HG03108 (cell line): ENCODE results near the gene CALY.
"Not testable (repeated sequence)": the region's sequence is repeated elsewhere in the genome, so short reads cannot be mapped to it uniquely, and the experiment has no call there.

ENCODE experiments used
- ATAC-seq: cut with Tn5 transposase; IDR thresholded peaks from one replicate; pipeline ENCODE4 v1.9.1; 2021; ENCODE audit warnings: moderate library complexity; ENCODE audit not compliant: unreplicated experiment

Gene CALY, protein sequence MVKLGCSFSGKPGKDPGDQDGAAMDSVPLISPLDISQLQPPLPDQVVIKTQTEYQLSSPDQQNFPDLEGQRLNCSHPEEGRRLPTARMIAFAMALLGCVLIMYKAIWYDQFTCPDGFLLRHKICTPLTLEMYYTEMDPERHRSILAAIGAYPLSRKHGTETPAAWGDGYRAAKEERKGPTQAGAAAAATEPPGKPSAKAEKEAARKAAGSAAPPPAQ

DNA sequence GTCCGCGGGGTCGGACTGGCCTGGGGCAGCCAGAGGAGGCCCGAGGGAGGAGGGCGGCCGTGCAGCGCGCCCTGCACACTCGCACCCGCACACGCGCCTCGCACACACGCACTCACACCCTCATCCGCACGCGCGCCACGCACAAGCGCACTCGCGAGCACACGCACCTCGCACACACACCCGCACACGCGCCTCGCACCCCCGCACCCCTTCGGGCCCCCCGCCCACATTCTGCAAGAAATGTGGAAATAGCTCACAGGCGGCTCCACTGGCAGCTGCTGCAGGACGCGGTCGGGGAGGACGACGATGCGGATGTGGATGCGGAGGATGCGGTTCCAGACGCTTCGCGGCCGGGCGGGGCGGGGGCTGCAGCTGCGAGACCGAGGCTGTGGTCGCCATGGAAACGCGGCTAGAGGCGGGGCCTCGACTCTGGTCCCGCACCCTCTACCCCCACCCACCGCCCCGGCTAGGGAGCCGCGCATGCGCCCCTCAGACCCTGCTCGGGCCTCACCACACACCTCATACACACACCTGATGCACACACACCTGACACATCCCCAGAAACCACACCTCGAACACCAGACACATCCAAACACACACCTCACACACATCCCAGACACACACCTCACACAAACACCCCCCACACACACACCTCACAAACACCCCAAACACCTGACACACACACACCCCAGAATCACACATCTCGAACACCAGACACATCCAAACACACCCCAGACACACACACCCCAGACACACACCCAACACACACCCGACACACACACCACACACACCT lies at the start of gene CALY:
Gene CALY, minus strand, starts transcription at position 320 of the 793 bp plus-strand sequence. CDS start 7,907 bp downstream, outside the sequence.
- ATAC-seq: no peak

DNA sequence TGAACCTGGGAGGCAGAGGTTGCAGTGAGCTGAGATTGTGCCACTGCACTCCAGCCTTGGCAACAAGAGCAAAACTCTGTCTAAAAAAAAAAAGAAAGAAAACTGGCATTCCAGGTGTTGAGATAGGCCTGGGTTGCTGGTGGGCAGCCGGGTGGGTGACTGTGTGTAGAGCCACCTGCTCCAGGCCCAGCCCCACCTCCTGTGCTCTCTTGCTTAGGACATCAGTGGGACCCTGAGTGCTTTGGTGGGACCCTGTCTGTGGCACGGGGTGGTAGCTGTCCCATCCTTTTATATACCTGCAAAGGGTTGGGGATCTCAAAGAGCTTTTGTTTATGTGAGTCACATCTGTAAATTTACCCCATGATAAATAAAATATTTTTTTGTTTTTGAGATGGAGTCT lies 48.5 kb upstream of the CALY start:
- no peak for ATAC-seq

DNA sequence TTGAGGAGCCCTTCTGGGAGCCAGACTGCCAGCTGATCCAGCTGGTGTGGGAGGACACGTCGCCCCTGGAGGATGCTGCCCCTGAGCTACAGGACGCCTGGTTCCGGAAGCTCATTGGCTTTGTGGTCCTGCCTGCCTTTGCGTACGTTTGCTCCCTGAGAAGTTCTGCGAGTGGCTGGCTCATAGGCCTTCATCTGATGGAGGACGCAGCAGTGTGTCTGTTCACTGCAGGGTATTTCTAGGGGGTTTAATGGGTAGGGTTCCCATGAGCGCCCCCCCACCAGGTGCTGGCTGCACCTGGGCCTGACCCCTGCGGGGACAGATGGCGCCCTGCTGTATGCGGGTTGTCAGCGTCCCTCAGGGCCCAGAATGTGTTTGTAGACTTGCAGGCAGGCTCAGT lies 47.4 kb upstream of the CALY start:
- ATAC-seq: no peak

DNA sequence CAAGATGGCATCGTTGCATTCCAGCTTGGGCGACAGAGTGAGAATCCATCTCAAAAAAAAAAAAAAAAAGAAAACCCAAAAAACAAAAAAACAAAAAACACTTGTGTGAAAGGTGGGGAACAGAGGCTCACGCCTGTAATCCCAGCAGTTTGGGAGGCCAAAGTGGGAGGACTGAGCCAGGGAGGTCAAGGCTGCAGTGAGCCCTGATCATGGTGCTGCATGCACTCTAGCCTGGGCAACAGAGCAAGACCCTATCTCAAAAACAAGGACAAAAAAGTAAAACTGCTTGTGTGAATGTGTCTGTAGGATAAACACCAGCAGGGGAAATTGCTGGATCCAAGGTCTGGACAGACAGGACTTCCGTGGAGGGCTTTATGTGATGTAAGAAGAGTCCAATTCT lies 46.9 kb upstream of the CALY start:
- no peak for ATAC-seq

DNA sequence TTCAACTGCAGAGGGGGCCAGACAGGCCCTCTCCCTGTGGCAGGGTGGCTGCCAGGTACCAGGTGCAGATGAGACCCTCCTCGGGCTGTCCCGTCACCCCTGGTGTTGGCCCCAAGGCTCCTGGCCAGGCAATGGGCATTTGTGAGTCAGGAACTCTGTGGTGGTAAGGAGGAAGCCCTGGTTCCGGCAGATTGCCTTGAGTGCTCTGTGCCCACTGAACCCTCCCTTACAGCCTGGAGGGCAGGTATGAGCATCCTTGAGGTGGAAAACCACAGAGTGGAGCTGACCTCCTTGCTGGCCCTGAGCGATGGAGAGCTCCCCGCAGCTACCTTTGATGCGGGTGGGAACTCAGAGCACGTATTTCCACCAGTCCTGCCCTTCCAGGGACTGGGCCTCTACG lies 44.3 kb upstream of the CALY start:
- ATAC-seq: no peak

DNA sequence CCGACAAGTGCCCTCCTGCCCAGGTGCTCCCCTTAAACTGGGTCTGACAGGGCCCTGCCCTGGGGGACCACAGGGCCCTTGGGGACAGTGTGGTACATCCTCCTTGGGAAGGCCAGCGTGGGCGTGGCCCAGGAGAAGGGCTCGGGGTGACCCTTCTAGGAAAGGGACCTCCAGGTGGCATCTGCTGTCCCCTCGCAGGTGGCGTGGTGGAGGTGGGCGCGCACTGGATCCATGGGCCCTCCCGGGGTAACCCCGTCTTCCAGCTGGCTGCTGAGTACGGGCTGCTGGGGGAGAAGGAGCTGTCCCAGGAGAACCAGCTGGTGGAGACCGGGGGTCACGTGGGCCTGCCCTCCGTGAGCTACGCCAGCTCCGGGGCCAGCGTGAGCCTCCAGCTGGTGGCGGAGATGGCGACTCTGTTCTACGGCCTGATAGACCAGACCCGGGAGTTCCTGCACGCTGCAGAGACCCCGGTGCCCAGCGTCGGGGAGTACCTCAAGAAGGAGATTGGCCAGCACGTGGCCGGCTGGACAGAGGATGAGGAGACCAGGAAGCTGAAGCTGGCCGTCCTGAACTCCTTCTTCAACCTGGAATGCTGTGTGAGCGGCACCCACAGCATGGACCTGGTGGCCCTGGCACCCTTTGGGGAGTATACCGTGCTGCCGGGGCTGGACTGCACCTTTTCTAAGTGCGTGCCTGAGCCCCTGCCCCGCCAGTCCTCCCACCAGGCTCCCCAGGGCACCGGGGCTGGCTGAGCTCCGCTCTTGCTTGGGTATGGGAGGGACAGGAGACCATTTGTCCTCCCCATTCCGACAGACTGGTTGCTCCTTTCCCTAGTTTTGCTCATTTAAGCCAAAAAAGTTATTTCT lies 43.3 kb upstream of the CALY start:
- ATAC-seq: no peak

DNA sequence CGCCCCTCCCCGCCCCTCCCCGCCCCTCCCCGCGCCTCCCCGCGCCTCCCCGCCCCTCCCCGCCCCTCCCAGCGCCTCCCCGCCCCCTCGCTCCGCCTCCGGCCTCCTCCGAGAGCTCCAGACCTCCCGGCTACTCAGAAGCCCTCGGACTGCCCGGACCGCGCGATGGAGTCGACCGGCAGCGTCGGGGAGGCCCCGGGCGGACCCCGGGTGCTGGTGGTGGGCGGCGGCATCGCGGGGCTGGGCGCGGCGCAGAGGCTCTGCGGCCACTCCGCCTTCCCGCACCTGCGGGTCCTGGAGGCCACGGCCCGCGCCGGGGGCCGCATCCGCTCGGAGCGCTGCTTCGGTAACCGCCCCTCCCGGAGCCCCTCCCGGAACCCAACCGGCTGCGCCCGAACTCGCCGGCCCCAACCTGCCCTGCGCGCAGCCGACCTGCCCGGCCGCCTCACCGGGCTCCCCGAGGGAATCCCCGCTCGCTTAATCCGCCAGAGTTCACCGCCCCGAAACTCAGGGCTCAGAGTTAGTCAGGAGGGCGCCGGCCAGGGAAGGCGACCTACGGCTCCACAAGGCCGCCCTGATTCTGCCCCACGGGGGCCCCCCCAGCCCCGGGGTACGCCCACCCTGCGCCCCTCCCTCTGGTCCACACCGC lies 42.6 kb upstream of the CALY start, which contains the start of gene PAOX:
Gene PAOX, plus strand, starts transcription at position 111 of the 649 bp plus-strand sequence. Its CDS starts 55 bp downstream, at position 166.
- peak; percentile 46 for ATAC-seq

DNA sequence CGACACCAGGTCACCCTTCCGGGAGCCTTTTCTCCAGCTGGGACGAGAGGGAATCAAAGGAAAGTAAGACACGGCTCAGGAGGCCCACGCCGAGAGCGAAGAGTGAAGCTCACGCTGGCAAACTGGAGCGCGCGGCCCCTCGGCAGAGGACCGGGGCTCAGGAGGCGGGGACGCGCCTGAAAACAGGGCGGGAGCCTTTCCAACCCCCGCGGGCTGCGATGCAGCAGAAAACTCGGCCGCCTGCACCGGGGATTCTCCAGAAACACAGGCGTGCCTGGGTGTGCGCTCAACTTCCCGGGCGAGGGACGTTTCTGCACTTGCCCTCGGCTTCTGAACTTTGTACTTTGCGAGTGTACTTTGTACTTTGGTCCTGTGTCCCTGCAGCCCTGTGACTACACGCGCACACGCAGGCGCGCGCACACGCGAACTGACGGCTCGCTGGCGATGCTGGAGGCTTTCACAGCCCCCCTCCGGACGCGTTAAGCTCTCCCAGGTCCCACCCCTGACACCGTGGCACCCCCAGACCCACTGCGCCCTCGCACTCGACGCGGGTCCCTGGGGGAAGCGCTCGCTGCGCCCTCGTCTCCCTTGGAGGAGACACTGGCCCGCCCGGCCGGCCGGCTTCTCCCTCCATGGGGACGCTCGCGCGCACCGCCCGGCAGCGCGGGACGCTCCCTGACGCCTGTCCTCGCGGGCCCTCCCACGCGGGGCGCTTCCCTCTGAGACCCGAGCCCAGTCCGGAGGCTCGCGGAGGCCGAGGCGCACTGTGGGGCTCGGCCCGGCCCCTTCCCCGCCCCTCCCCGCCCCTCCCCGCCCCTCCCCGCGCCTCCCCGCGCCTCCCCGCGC lies 41.8 kb upstream of the CALY start:
- peak; percentile 33 for ATAC-seq

DNA sequence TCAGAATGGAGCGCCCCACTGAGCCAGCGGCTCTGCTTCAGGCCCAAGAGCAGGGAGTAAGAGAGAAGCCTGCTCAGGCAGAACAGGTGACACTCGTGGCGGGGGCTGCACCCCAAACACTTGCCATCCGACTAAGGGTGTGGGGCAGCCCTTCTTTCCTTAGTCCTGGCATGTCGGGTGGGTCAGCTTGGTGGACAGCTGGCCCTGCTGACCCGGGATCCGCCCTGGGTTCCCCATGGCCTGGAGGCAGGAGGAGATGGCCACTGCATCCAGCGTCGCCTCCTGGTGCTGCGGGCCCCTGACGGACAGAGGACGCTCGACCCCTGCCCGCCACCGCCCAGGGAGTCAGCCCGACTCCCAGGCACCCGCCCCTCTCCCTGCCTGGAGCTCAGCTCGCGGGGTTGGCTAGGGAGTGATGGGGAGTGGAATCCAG lies 41.1 kb upstream of the CALY start:
- ATAC-seq: no peak

DNA sequence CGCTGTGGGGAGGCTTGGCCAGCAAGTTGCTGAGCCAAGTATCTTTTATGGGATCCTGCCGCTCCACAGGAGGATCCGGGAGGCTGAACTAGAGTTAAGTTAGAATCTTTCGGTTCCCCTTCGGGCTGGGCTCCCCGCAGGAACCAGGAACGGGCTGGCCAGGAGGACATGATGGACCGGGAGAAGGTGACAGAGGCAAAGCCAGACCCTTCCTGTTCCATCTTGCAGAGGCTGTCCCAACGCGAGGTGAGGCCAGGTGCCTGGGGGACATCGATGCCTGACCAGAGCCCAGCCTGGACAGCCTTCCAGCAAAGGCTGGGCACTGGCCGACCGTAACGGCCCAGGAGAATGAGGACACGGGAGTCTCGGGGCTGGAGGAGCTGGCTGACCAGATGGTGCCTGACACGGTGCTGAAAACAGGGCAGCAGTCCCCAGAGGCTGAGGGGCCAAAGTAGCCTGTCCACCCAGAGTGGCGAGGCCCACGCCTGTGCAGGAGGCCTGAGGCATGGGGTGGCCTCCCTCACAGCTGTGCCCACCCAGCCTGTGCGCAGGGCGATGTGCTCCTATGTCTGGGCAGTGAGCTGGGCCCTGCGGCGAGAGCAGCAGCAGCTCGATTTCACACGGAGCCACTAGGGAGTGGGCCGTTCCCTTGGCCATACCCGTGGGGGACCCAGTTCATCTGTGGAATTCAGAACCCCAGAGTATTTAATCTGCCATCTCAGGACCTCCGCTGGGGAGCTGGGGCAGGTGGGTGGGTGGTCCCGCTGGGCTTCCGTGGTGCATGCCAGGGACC lies 40.5 kb upstream of the CALY start:
- no peak for ATAC-seq

DNA sequence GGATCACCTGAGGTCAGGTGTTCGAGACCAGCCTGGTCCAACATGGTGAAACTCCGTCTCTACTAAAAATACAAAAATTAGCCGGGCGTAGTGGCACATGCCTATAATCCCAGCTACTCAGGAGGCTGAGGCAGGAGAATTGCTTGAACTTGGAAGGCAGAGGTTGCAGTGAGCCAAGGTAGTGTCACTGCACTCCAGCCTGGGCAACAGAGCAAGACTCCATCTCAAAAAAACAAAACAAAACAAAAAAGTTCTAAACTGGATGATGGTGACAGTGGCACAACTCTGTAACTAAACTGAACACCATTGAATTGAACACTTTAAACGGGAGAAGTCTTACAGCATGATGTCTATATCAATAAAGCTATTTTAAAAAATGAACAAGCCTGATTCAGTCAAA lies 39.5 kb upstream of the CALY start:
- ATAC-seq: not testable (repeated sequence)

DNA sequence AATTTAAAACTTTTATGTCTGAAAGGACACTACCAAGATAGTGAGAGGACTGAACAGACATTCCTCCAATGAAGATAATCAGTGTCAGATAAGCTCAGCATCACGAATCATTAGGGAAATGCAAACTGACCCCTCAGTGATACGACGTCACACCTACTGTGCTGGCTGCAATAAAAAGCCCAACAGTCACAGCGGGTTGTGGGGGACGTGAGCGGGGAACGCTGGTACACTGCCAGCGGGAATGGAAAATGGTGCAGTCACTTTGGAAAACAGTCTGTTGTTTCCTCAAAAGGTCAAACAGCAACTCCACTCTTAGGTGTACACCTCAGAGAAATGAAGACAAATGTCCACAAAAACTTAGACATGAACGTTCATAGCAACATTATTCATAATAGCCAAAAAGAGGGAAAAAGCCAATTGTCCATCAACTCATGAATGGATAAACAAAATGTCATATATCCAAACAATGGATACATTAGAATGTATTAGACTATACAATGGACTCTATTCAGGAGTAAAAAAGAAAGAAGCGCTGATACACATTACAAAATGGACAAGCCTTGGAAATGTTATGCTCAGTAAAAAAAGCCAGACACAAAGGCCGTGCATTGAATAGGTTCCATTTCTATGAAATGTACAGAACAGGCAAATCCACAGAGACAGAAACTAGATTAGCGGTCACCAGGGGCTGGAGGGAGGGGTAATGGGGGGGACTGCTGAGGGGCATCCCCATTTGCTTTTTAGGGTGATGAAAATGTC lies 38.8 kb upstream of the CALY start:
- ATAC-seq: no peak

DNA sequence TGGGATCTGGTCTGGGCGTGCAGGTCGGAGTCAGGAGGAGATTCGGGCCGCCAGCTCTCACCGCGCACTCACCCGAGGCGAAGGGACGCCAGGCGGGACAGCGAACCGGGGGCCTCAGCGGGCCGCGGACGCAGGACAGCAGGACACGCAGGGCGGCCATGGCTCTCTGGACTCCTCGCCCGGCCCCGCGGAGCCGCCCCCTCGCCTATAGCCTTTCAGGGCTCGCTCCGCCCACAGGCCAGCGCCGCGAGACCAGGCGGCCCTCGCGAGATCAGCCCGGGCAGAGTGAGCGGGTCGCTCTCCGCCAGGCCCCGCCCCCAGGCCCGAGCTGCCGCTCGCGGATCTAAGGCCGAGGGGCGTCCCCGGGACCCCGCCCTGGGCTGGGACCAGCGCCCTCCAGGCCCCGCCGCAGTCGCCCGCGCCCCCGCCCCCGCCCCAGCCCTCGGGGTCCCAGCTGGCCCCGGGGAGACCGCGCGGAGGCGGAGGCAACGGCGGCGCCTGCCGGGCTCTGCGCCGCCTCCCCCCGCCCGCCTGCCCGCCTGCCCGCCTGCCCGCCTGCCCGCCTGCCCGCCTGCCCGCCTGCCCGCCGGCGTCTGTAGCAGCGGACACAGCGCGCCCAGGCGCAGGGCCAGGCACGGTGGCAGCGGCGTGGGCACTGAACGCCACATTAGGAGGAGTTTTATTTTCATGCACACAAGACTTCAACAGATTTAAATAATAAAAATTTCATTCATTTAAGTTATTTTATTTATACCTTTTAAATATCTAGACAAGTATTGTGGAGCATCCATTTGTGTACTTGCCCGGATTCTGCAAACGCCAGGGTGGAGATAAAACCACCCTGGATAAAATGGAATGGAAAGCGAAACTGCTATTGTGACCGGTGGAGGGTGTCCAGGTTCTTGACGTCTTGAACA lies 36.7 kb upstream of the CALY start, which contains the start of gene ECHS1:
Gene ECHS1, minus strand, starts transcription at position 181 of the 917 bp plus-strand sequence. Its CDS starts 21 bp downstream, at position 160.
- ATAC-seq: peak; percentile 96

DNA sequence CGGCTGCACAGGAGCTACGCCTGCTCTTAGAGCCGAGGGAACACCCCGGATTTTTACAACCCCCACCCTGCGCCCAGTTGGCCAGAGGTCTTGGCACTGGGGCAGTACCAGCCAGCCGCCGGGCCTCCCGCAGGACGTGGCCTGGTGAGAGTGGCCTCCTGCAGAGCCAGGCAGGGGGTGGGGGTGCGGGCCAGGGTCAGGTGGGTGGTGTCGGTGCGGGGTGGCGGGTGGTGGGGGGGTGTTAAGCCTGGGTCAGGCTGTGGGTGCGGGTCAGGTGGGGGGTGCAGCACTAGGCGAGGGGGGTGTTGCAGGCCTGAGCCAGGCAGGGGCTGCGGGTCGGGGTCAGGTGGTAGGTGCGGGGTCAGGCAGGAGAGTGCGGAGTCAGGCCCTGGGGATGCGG lies 35.8 kb upstream of the CALY start:
- ATAC-seq: no peak

DNA sequence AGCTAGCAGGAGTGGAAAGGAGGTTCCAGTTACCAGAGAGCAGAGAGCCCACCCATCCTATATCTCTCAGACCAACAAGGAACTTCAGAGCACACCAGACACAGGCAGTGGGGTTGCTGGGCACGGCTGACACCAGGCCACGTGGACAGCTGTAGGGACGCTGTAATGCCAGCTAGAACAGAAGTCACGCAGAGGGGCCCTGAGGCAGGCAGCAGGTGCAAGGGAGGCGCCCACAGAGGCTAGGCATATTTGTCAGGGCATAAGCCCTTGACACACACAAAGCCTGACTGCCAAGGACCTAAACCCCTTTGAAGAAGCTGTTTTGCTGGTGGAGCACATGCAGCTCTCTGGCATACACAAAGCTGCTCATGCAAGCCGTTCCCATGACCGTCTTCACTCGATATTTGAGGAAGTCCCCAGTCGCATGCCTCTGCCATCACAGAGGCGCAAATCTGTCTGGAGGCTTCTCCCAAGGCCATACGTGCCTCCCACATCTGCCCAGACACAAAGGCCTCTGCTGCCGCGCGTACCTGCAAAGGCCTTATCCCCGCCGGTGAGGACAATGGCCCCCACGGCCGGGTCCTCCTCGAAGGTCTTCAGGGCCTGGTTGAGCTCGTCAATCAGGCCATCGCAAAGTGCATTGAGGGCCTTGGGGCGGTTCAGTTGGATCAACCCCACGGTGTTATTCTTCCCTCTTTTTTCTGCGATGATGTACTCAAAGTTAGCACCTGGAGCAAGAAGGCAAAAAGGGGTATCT lies 33.5 kb upstream of the CALY start:
- no peak for ATAC-seq

DNA sequence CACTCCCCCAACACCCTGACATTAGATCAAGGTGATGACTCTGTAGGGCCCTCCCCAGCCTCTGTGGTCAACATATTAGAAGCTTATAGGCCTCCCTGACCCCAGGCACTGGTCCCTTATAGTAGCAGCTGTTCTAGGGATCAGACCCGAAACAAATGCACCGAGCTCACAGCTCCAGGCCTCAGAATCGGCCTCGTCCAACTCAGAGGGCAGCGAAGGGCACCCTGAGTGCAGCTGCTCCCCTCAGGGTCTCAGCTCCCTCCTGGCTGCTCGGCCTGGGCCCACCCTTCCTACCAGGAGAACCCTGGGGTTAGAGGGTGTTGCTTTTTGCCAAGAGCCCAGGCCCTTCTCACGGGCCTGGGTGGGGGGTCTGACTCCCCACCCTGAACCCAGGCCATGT lies 31.5 kb upstream of the CALY start:
- no peak for ATAC-seq

DNA sequence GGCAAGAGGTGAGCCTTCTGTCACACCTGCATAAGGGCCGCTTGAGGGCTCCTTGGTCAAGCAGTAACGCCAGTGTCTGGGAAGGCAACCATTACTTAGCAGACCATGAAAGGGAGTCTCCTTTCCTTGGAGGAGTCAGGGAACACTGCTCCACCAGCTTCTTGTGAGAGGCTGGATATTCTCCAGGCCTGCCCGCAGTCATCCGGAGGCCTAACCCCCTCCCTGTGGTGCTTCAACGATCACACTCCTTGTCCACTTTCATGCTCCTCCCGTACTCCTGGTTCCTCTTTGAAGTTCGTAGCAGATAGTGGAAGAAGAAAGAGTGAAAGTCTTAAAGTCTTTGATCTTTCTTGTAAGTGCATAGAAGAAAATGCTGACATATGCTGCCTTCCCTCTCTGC lies 30.8 kb upstream of the CALY start:
- ATAC-seq: not testable (repeated sequence)
